ENCODE results near the gene AXIN1.

- TF ChIP-seq POLR2A (IDR thresholded peaks at IDR 0.05; ENCODE audit: low read depth, low read length) = no peak
- no peak for TF ChIP-seq POLR2AphosphoS5 (IDR thresholded peaks at IDR 0.05; ENCODE audit: low read depth, low read length)
- no peak for TF ChIP-seq TAF1 (IDR thresholded peaks at IDR 0.05; ENCODE audit: borderline replicate concordance, low read depth, low read length)
These were observed 77.4 kb downstream of the AXIN1 start for GRCh38 chr16:275041-275641.

Measured in GM12892 (cell line).